HG03457 (cell line): ENCODE measurements around the gene TNFAIP3.

Experiments
- ATAC-seq: cut with Tn5 transposase; IDR thresholded peaks from one replicate; pipeline ENCODE4 v1.9.1; 2021; ENCODE audit warnings: moderate number of reproducible peaks; ENCODE audit not compliant: unreplicated experiment

Gene TNFAIP3

GRCh38 chr6:137862419-137863090 is 4.5 kb upstream of the TNFAIP3 start:
- ATAC-seq = no peak

DNA sequence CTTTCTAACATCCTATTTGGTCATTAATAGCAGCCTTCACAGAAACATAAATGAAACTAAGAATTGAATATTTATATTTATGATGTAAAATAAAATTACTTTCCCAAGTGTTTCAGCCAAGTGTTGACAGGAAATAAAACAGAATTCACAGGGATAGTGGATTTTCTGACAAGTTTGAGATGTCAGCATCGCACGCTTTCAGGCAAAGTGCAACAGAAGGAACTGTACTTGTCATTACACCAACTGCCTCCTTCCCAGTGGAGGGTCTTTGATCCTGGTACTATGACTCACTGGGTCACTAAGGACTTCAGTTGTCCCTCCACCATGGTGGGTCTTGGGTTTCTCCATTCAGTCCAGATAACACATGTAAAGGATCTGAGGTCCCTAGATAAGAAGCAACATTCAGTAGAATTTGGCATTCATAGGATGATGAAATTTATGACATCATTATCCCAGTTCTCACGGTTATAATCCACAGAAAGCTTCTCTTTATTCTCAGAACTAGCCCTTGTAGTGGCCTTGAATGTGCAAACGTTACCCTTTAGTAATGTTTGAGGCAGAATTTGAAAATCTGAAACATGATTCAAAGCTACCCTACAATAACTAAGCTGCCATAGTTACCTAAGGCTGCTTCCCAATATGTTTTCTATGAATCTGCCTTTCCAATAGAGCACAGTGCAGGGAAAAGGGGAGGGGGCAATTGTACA is 3.8 kb upstream of the TNFAIP3 start:
- ATAC-seq = no peak

DNA sequence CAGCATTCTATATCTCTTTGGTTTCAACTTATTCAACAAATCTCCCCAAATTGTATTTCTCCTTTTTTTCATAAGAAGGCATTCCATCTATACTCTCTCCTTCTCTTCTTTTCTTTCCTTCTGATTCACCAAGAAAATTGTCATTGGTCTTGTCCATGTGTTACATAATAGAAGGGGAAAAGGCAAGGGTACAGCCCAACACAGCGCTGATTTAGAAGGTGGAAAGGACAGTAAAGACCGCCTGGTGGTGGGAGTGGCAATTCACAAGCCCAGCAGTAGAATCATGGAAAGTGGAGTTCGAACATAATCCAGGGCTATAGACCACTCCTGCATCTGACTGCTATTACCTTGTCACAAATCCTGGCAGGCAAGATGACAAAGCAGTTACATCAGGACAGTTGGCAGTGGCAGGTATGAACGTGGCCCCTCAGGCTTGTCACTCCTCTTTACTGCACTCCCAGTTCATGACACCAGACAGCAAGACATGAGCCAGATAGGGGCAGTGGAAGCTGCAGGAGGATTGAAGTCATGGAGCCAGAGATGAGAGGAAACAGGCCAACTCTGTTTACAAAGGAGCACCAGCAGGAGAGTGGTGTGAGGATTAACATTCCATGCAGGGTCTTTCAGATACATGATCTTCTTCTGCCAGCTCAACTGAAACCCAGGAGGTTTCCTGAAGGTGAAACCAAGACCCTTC is 2.1 kb upstream of the TNFAIP3 start:
- no peak for ATAC-seq

GRCh38 chr6:137866200-137866913 is 702 bp upstream of the TNFAIP3 start:
- peak; percentile 15 for ATAC-seq

DNA sequence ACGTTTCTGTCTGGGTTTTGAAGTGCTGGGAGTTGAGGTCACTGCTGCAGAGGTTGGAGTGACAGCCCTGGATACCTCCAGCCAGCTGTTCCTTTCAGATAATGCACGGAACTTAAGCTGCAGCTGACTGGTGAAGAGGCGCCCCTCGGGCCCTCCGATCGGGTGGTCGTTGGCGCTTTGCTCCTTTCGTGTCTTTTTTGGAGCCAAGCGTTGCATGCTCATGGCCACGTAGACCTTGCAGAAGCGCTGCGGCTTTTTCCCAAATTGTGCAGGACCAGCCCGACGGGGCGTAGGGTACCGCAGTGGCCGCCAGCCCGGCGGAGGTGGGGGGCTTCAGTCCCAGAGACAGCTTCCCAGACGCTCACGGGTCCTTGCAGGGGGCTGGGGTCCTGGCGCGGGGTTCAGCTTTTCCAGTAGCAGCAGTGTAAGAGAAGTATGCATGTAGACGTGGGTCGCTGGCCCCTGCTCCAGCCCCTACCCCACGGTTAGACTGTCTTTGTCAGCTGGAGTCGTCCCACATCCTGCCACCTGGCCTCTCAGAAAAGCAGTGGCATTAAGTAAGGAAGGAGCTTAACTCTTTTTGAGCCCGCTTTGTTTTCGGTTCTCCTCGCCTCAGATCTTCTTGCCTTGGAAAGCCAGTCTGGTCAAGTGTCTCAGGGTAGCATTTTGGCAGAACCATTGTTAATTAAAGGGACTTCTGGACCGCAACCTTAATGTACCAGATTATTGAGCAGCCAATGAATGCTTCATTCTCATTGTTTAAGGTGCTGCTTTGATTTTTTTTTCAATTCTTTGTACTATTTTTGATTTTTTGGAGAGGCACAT is 838 bp downstream of the TNFAIP3 start:
- peak; percentile 0 for ATAC-seq

GRCh38 chr6:137868721-137869548 is 1.9 kb downstream of the TNFAIP3 start:
- no peak for ATAC-seq

GRCh38 chr6:137869549-137870307 is 2.7 kb downstream of the TNFAIP3 start:
- no peak for ATAC-seq

- no peak for ATAC-seq
These were observed 3.2 kb downstream of the TNFAIP3 start for GRCh38 chr6:137870308-137870644.

- ATAC-seq = no peak
These were observed 3.7 kb downstream of the TNFAIP3 start for GRCh38 chr6:137870744-137871247.

DNA sequence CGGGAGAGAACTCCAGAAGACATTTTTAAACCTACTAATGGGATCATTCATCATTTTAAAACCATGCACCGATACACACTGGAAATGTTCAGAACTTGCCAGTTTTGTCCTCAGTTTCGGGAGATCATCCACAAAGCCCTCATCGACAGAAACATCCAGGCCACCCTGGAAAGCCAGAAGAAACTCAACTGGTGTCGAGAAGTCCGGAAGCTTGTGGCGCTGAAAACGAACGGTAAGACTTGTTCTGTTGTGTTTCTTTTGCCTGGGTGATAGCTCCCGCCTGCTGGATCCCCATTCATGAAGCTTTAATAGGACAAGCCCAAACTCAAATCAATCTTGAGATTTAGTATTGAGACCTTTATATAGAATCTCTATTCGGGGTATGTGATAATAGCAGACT is 4.2 kb downstream of the TNFAIP3 start:
- ATAC-seq = no peak

DNA sequence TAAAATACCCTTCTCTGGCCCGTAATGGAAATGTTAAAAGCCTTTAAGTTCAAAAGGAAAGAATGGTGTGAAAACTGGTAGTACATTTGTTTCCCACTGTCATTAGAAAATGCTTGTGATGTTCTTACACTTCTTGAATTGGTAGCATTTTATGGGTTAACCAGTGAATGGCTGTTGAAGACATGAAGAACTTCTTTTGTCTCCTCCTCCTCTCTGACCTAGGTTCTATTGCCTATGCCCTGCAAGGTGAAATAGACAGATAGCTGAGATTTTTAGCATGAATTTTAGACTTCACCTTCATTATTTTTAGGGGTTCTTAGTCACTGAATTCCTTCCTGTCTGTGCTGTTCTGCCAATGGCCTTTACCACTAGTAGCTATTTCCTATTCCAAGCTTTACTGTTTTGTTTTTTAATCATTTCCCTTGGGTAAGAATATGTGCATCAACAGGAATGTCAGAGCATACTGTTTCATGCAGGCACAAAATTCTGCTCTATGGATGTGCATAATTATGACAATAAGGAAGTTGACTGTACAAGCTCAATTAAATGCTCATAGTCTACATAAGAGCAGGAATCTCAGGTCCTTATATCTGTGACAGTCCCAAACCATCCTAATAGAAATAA is 4.9 kb downstream of the TNFAIP3 start:
- no peak for ATAC-seq

DNA sequence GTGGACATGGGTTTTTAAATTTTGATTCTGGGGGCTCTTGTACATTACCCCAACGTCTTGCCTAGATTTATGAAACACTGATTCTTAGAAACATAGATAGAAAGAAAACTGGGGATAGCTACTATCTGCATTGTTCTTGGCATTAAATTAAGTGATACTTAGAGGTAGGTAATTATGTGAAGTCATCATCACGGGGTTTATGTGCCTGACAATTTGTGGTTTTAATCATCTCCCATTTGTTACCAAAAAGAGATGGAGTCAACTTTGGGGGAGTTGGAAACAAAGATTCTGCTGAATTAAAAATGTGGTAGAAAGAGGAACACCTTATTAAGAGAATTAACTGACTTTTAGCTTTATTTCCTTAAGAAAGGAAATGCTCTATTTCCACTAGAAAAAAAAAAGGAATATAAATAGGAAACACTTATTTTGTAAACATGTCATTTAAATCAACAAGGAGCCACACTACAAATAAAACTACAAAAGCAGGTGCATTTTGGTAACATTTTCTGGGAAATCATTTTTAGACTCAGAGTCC is 5.6 kb downstream of the TNFAIP3 start:
- ATAC-seq = no peak

GRCh38 chr6:137873273-137873762 is 6.3 kb downstream of the TNFAIP3 start:
- ATAC-seq = no peak

DNA sequence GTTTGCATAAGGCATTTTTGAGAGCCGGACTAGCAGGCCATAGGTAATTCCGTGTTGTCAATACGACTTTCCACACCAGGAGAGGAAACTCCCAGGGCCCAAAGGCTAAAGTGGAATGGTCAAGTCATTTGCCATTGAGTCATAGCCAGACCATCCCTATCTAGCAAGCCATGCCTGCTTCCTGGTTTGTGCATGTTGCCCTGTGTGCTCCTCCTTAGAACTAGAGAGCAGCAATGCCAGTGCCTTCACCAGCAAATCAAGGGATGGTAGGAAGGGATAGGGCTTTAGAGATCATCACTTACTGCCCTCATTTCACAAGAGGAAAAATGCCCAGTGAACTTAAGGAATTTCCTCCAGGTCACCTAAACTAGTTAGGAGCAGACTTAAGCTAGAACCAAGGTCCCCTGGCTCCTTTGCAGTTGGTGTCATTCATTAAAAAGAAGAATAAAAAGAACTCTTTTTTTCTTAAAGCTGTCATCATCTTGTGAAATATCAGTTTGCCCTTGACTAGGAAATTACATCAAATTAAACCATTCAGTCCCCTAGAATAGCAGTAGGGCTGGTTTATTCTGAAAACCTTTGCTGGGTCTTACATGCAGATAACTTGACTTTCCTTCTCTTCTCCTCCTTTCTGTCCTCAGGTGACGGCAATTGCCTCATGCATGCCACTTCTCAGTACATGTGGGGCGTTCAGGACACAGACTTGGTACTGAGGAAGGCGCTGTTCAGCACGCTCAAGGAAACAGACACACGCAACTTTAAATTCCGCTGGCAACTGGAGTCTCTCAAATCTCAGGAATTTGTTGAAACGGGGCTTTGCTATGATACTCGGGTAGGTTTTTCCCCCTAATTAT is 7.4 kb downstream of the TNFAIP3 start:
- ATAC-seq = no peak

- ATAC-seq = no peak
These were observed 8.0 kb downstream of the TNFAIP3 start for GRCh38 chr6:137875058-137875520.

- ATAC-seq = no peak
These were observed 8.5 kb downstream of the TNFAIP3 start for GRCh38 chr6:137875606-137876005.

GRCh38 chr6:137876547-137876946 is 9.5 kb downstream of the TNFAIP3 start:
- ATAC-seq = no peak
